ENCODE measurements around the gene SLC12A1. TPM values are rescaled to one million over a fixed set of nuclear protein-coding genes. Genes with fewer than 3 reads are reported as not detected.
A peak's percentile ranks its signal among the peaks of the same experiment; 100 is the strongest.

The SLC12A1 gene
- total RNA-seq, 1 experiment from 2014 or later: not detected

- ChIA-PET CTCF (no interaction called here), POLR2A (interaction anchor here (0.6 kb wide), 1 partner anchor 617 kb away, joined by 3 read pairs; no protein-coding TSS in a partner anchor)
- DNase-seq (ENCODE audit: low read depth, low spot score) (no peak), ATAC-seq (0 out of 2 replicates have a peak, but pooled peaks have one; percentile 42)
- H3K36me3 ChIP-seq (ENCODE audit: control insufficient read depth, insufficient read depth, low read length): peaks cover 30% of the 10 kb centered on the region
- no peaks in the 10 kb centered on the region for H3K4me1 ChIP-seq (ENCODE audit: control insufficient read depth, insufficient read depth, low read length)
- intact Hi-C loops (cut with micrococcal nuclease; ENCODE audit: unreplicated experiment) (no loop called here), in situ Hi-C loops (cut with HindIII; ENCODE audit: low pct_unique_long_range_greater_than_20kb, low sequenced_read_pairs) (no loop called here)
- TF ChIP-seq, protein P1, sequence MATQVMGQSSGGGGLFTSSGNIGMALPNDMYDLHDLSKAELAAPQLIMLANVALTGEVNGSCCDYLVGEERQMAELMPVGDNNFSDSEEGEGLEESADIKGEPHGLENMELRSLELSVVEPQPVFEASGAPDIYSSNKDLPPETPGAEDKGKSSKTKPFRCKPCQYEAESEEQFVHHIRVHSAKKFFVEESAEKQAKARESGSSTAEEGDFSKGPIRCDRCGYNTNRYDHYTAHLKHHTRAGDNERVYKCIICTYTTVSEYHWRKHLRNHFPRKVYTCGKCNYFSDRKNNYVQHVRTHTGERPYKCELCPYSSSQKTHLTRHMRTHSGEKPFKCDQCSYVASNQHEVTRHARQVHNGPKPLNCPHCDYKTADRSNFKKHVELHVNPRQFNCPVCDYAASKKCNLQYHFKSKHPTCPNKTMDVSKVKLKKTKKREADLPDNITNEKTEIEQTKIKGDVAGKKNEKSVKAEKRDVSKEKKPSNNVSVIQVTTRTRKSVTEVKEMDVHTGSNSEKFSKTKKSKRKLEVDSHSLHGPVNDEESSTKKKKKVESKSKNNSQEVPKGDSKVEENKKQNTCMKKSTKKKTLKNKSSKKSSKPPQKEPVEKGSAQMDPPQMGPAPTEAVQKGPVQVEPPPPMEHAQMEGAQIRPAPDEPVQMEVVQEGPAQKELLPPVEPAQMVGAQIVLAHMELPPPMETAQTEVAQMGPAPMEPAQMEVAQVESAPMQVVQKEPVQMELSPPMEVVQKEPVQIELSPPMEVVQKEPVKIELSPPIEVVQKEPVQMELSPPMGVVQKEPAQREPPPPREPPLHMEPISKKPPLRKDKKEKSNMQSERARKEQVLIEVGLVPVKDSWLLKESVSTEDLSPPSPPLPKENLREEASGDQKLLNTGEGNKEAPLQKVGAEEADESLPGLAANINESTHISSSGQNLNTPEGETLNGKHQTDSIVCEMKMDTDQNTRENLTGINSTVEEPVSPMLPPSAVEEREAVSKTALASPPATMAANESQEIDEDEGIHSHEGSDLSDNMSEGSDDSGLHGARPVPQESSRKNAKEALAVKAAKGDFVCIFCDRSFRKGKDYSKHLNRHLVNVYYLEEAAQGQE (IDR thresholded peaks at IDR 0.05; ENCODE audit: insufficient read depth in 1 of 2, low read depth in 2 of 2, low read length in 1 of 2): no peak
- TF ChIP-seq CTCF (IDR thresholded peaks at IDR 0.05) (no peak), TCF7L2 (IDR thresholded peaks at IDR 0.05; ENCODE audit: low read depth, low read length) (no peak), POLR2AphosphoS5 (IDR thresholded peaks at IDR 0.05; ENCODE audit: low read depth, low read length) (no peak), SIN3A (IDR thresholded peaks at IDR 0.05; ENCODE audit: borderline replicate concordance, insufficient read depth, low read depth, low read length) (no peak)
- no peak overlapping the region for H3K4me3 ChIP-seq (ENCODE audit: low read depth in 2 of 2, low read length in 2 of 2)
- no TSS peak for BruUV-seq (replicated peaks)
- H3K9me3 ChIP-seq (ENCODE audit: control insufficient read depth, insufficient read depth, low read depth, low read length): no peaks in the 10 kb centered on the region
- no peak overlapping the region for H3K27ac ChIP-seq (ENCODE audit: low read length)
- no peaks in the 10 kb centered on the region for H3K27me3 ChIP-seq (ENCODE audit: control insufficient read depth, insufficient read depth, low read length)
These were observed 137.8 kb downstream of the SLC12A1 start for GRCh38 chr15:48343865-48344264.

GRCh38 chr15:48345516-48345915, 139.4 kb downstream of the SLC12A1 start:
- Histone ChIP-seq H3K27ac (ENCODE audit: low read length) (no peak overlapping the region), H3K9me3 (ENCODE audit: control insufficient read depth, insufficient read depth, low read depth, low read length) (no peaks in the 10 kb centered on the region), H3K4me1 (ENCODE audit: control insufficient read depth, insufficient read depth, low read length) (no peaks in the 10 kb centered on the region), H3K36me3 (ENCODE audit: control insufficient read depth, insufficient read depth, low read length) (peaks cover 24% of the 10 kb centered on the region), H3K27me3 (ENCODE audit: control insufficient read depth, insufficient read depth, low read length) (no peaks in the 10 kb centered on the region), H3K4me3 (ENCODE audit: low read depth in 2 of 2, low read length in 2 of 2) (no peak overlapping the region)
- POLR2A ChIA-PET: no interaction called here
- CTCF ChIA-PET: no interaction called here
- DNase-seq (ENCODE audit: low read depth, low spot score) (no peak), ATAC-seq (no peak)
- BruUV-seq (replicated peaks): no TSS peak
- in situ Hi-C loops (cut with HindIII; ENCODE audit: low pct_unique_long_range_greater_than_20kb, low sequenced_read_pairs) (no loop called here), intact Hi-C loops (cut with micrococcal nuclease; ENCODE audit: unreplicated experiment) (no loop called here)
- no peak for TF ChIP-seq CTCF (IDR thresholded peaks at IDR 0.05)
- TF ChIP-seq, protein P1 (IDR thresholded peaks at IDR 0.05; ENCODE audit: insufficient read depth in 1 of 2, low read depth in 2 of 2, low read length in 1 of 2): no peak
- no peak for TF ChIP-seq TCF7L2 (IDR thresholded peaks at IDR 0.05; ENCODE audit: low read depth, low read length)
- no peak for TF ChIP-seq POLR2AphosphoS5 (IDR thresholded peaks at IDR 0.05; ENCODE audit: low read depth, low read length)
- no peak for TF ChIP-seq SIN3A (IDR thresholded peaks at IDR 0.05; ENCODE audit: borderline replicate concordance, insufficient read depth, low read depth, low read length)

Measured in Panc1 (cell line).